Measurements from ENCODE around the gene ANXA8L1.
"Not testable (repeated sequence)": the region's sequence is repeated elsewhere in the genome, so short reads cannot be mapped to it uniquely, and the experiment has no call there.

ANXA8L1 gene

GRCh38 chr10:46330894-46331293 lies 44.7 kb upstream of the ANXA8L1 start:
- no peak for TF ChIP-seq CTCF (IDR thresholded peaks at IDR 0.05; ENCODE audit: unreplicated experiment in 3 of 3)
- H3K27me3 Mint-ChIP-seq (ENCODE audit: low read depth): peaks cover 27% of the 10 kb centered on the region
- no peaks in the 10 kb centered on the region for H3K36me3 Mint-ChIP-seq (ENCODE audit: low read depth)
- no peaks in the 10 kb centered on the region for H3K9me3 Mint-ChIP-seq
- no peak overlapping the region for H3K4me3 Mint-ChIP-seq
- H3K4me1 Mint-ChIP-seq: peaks cover 15% of the 10 kb centered on the region
- no peak overlapping the region for H3K27ac Mint-ChIP-seq

- H3K27ac Mint-ChIP-seq; H3K4me1 Mint-ChIP-seq; H3K36me3 Mint-ChIP-seq (ENCODE audit: low read depth); H3K4me3 Mint-ChIP-seq; H3K27me3 Mint-ChIP-seq (ENCODE audit: low read depth); H3K9me3 Mint-ChIP-seq: not testable (repeated sequence)
These were observed 10.1 kb upstream of the ANXA8L1 start for GRCh38 chr10:46365484-46365883.

- H3K4me1 Mint-ChIP-seq; H3K36me3 Mint-ChIP-seq (ENCODE audit: low read depth); H3K9me3 Mint-ChIP-seq: not testable (repeated sequence)
These were observed 8.4 kb upstream of the ANXA8L1 start for GRCh38 chr10:46367209-46367608.

GRCh38 chr10:46367666-46368240 lies 7.8 kb upstream of the ANXA8L1 start:
- H3K4me3 Mint-ChIP-seq; H3K4me1 Mint-ChIP-seq; H3K9me3 Mint-ChIP-seq; H3K27ac Mint-ChIP-seq; H3K36me3 Mint-ChIP-seq (ENCODE audit: low read depth); H3K27me3 Mint-ChIP-seq (ENCODE audit: low read depth): not testable (repeated sequence)

More at GRCh38 chr10:46367209-46367608, 8.4 kb upstream of the ANXA8L1 start:
- H3K27me3 Mint-ChIP-seq (ENCODE audit: low read depth); H3K4me3 Mint-ChIP-seq; H3K27ac Mint-ChIP-seq: not testable (repeated sequence)

GRCh38 chr10:46368956-46369355 lies 6.6 kb upstream of the ANXA8L1 start:
- not testable (repeated sequence) for H3K27ac Mint-ChIP-seq; H3K36me3 Mint-ChIP-seq (ENCODE audit: low read depth)

GRCh38 chr10:46374410-46374809 lies 1.2 kb upstream of the ANXA8L1 start:
- not testable (repeated sequence) for H3K27me3 Mint-ChIP-seq (ENCODE audit: low read depth); H3K27ac Mint-ChIP-seq; H3K4me1 Mint-ChIP-seq; H3K9me3 Mint-ChIP-seq; H3K4me3 Mint-ChIP-seq; H3K36me3 Mint-ChIP-seq (ENCODE audit: low read depth)

More at GRCh38 chr10:46368956-46369355, 6.6 kb upstream of the ANXA8L1 start:
- not testable (repeated sequence) for H3K27me3 Mint-ChIP-seq (ENCODE audit: low read depth); H3K4me1 Mint-ChIP-seq; H3K4me3 Mint-ChIP-seq; H3K9me3 Mint-ChIP-seq

GRCh38 chr10:46377022-46377421 lies 1.4 kb downstream of the ANXA8L1 start:
- H3K4me1 Mint-ChIP-seq; H3K27me3 Mint-ChIP-seq (ENCODE audit: low read depth); H3K27ac Mint-ChIP-seq; H3K36me3 Mint-ChIP-seq (ENCODE audit: low read depth); H3K4me3 Mint-ChIP-seq; H3K9me3 Mint-ChIP-seq: not testable (repeated sequence)

GRCh38 chr10:46377651-46378050 lies 2.1 kb downstream of the ANXA8L1 start:
- not testable (repeated sequence) for H3K4me3 Mint-ChIP-seq; H3K27me3 Mint-ChIP-seq (ENCODE audit: low read depth); H3K27ac Mint-ChIP-seq

GRCh38 chr10:46378108-46378507 lies 2.5 kb downstream of the ANXA8L1 start:
- not testable (repeated sequence) for H3K4me1 Mint-ChIP-seq; H3K27me3 Mint-ChIP-seq (ENCODE audit: low read depth); H3K27ac Mint-ChIP-seq; H3K4me3 Mint-ChIP-seq; H3K36me3 Mint-ChIP-seq (ENCODE audit: low read depth); H3K9me3 Mint-ChIP-seq

More at GRCh38 chr10:46377651-46378050, 2.1 kb downstream of the ANXA8L1 start:
- H3K9me3 Mint-ChIP-seq; H3K36me3 Mint-ChIP-seq (ENCODE audit: low read depth); H3K4me1 Mint-ChIP-seq: not testable (repeated sequence)

- H3K36me3 Mint-ChIP-seq (ENCODE audit: low read depth); H3K27ac Mint-ChIP-seq; H3K4me3 Mint-ChIP-seq; H3K4me1 Mint-ChIP-seq; H3K27me3 Mint-ChIP-seq (ENCODE audit: low read depth); H3K9me3 Mint-ChIP-seq: not testable (repeated sequence)
These were observed 3.8 kb downstream of the ANXA8L1 start for GRCh38 chr10:46379233-46379848.

GRCh38 chr10:46385858-46386257 lies 10.3 kb downstream of the ANXA8L1 start:
- H3K4me1 Mint-ChIP-seq; H3K27me3 Mint-ChIP-seq (ENCODE audit: low read depth); H3K9me3 Mint-ChIP-seq; H3K27ac Mint-ChIP-seq; H3K4me3 Mint-ChIP-seq; H3K36me3 Mint-ChIP-seq (ENCODE audit: low read depth): not testable (repeated sequence)

- not testable (repeated sequence) for H3K27ac Mint-ChIP-seq; H3K36me3 Mint-ChIP-seq (ENCODE audit: low read depth); H3K9me3 Mint-ChIP-seq; H3K4me1 Mint-ChIP-seq; H3K27me3 Mint-ChIP-seq (ENCODE audit: low read depth); H3K4me3 Mint-ChIP-seq
These were observed 11.1 kb downstream of the ANXA8L1 start for GRCh38 chr10:46386694-46387093.

GRCh38 chr10:46387309-46387902 lies 11.8 kb downstream of the ANXA8L1 start:
- not testable (repeated sequence) for H3K27ac Mint-ChIP-seq; H3K36me3 Mint-ChIP-seq (ENCODE audit: low read depth); H3K9me3 Mint-ChIP-seq; H3K27me3 Mint-ChIP-seq (ENCODE audit: low read depth); H3K4me1 Mint-ChIP-seq; H3K4me3 Mint-ChIP-seq

GRCh38 chr10:46391422-46391821 lies 15.8 kb downstream of the ANXA8L1 start:
- H3K36me3 Mint-ChIP-seq (ENCODE audit: low read depth); H3K4me3 Mint-ChIP-seq; H3K9me3 Mint-ChIP-seq; H3K27ac Mint-ChIP-seq; H3K27me3 Mint-ChIP-seq (ENCODE audit: low read depth); H3K4me1 Mint-ChIP-seq: not testable (repeated sequence)
